NB4 (cell line): Measurements from ENCODE around the gene ABCG1.

Source experiments
- DNase-seq: peaks from one replicate; pipeline ENCODE4 v3.0.0; 2010; ENCODE audit warnings: low read depth
- H3K4me3 ChIP-seq: one replicate; pipeline ENCODE4 v1.5.1; 2011; ENCODE audit warnings: mild to moderate bottlenecking, low read depth, low read length, moderate library complexity
- CTCF ChIP-seq: IDR thresholded peaks from one replicate; pipeline ENCODE4 v1.5.1; 2012; ENCODE audit warnings: low read depth, low read length
- MAX ChIP-seq: IDR thresholded peaks from 2 replicates; pipeline ENCODE4 v1.6.1; 2011; ENCODE audit warnings: low read depth, low read length
- MYC ChIP-seq: IDR thresholded peaks from 2 replicates; pipeline ENCODE4 v1.6.1; 2011; ENCODE audit warnings: low read depth, low read length
- POLR2A ChIP-seq: IDR thresholded peaks from 2 replicates; pipeline ENCODE4 v1.6.1; 2011; ENCODE audit warnings: mild to moderate bottlenecking; ENCODE audit not compliant: insufficient read length; ENCODE audit errors: extremely low read depth

Gene ABCG1

GRCh38 chr21:42321845-42322244 is 102.9 kb downstream of the ABCG1 start:
- TF ChIP-seq MYC, result no peak
- no peak for TF ChIP-seq POLR2A
- no peak for TF ChIP-seq MAX
- TF ChIP-seq CTCF, result no peak
- H3K4me3 ChIP-seq, result no peak overlapping the region
- DNase-seq, result no peak

GRCh38 chr21:42324896-42325295 is 106.0 kb downstream of the ABCG1 start:
- DNase-seq, result no peak
- no peak overlapping the region for H3K4me3 ChIP-seq
- TF ChIP-seq MAX (no peak), CTCF (no peak), POLR2A (no peak), MYC (no peak)

- DNase-seq, result no peak
- TF ChIP-seq POLR2A, result no peak
- TF ChIP-seq CTCF, result no peak
- no peak for TF ChIP-seq MAX
- no peak for TF ChIP-seq MYC
- no peak overlapping the region for H3K4me3 ChIP-seq
Observed at GRCh38 chr21:42330380-42331371, 111.7 kb downstream of the ABCG1 start.

GRCh38 chr21:42331660-42332059 is 112.7 kb downstream of the ABCG1 start:
- TF ChIP-seq CTCF, result no peak
- TF ChIP-seq MYC, result no peak
- no peak for TF ChIP-seq POLR2A
- TF ChIP-seq MAX, result no peak
- H3K4me3 ChIP-seq, result no peak overlapping the region
- DNase-seq, result no peak

- H3K4me3 ChIP-seq, result no peak overlapping the region
- TF ChIP-seq CTCF (no peak), POLR2A (no peak), MAX (no peak)
- DNase-seq, result no peak
Observed at GRCh38 chr21:42332557-42333317, 113.8 kb downstream of the ABCG1 start.
